Glutamatergic neuron (in vitro differentiated cells): ENCODE measurements around the gene RAB6B. TPM values are rescaled to one million over a fixed set of nuclear protein-coding genes. Genes with fewer than 3 reads are reported as not detected.
A peak's percentile ranks its signal among the peaks of the same experiment; 100 is the strongest.

Experiments used
- DNase-seq: peaks from one replicate; pipeline ENCODE4 v3.0.0; 2022
- H3K27ac Mint-ChIP-seq: one replicate; pipeline ENCODE4 v1.8.0; 2020; ENCODE audit warnings: mild to moderate bottlenecking, mixed read lengths, inconsistent platforms; ENCODE audit not compliant: unreplicated experiment
- H3K27me3 Mint-ChIP-seq: one replicate; pipeline ENCODE4 v1.8.0; 2020; ENCODE audit warnings: mild to moderate bottlenecking, moderate library complexity, mixed read lengths, inconsistent platforms; ENCODE audit not compliant: unreplicated experiment
- H3K36me3 Mint-ChIP-seq: one replicate; pipeline ENCODE4 v1.8.0; 2020; ENCODE audit warnings: mild to moderate bottlenecking, mixed read lengths, inconsistent platforms; ENCODE audit not compliant: unreplicated experiment
- H3K4me1 Mint-ChIP-seq: one replicate; pipeline ENCODE4 v1.8.0; 2020; ENCODE audit warnings: mild to moderate bottlenecking, low read depth, mixed read lengths, inconsistent platforms; ENCODE audit not compliant: unreplicated experiment
- H3K4me3 Mint-ChIP-seq: one replicate; pipeline ENCODE4 v1.8.0; 2020; ENCODE audit warnings: mild to moderate bottlenecking, mixed read lengths, inconsistent platforms; ENCODE audit not compliant: unreplicated experiment
- H3K9me3 Mint-ChIP-seq: one replicate; pipeline ENCODE4 v1.8.0; 2020; ENCODE audit warnings: mild to moderate bottlenecking, moderate library complexity, mixed read lengths, inconsistent platforms; ENCODE audit not compliant: unreplicated experiment
- CTCF ChIP-seq: fragments of 200-600 bp; sonication (generic); IDR thresholded peaks from one replicate; pipeline ENCODE4 v1.5.0; 2021; ENCODE audit not compliant: partially characterized antibody, unreplicated experiment
- total RNA-seq: library from RNA; stranded (reverse); fragmentation: NEBNext Ultra II Directional; extraction: Animal tissue kit (Norgen Biotek cat#: 25700); gene quantifications from one replicate; pipeline ENCODE4 v1.2.1, GENCODE V29; 2021; ENCODE audit not compliant: unreplicated experiment

The RAB6B gene
- total RNA-seq, 1 donor from 2014 or later, result 222 TPM

GRCh38 chr3:133901083-133901482 is 5.4 kb upstream of the RAB6B start:
- Mint-ChIP-seq H3K27ac (no peak overlapping the region), H3K36me3 (no peaks in the 10 kb centered on the region), H3K9me3 (peaks cover 8% of the 10 kb centered on the region), H3K27me3 (peaks cover 8% of the 10 kb centered on the region), H3K4me3 (no peak overlapping the region), H3K4me1 (no peaks in the 10 kb centered on the region)
- DNase-seq, result no peak
- TF ChIP-seq CTCF, result peak; percentile 43

DNA sequence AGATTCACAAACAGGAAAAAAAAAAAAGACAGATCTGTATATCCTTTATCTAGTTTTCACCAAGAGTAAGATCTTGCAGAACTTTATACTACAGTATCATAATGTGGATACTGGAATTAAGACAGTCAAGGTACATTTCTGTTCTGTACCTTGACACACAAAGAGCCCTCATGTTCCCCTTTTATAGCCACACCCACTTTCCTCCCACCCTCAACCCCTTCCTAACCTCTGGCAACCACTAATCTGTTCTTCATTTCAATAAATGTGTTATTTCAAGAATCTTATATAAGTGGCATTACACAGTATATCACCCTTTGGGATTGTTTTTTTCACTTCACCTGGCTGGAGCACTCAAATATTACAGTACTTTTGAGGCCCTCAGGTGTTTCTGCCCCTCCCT is 3.6 kb upstream of the RAB6B start:
- Mint-ChIP-seq H3K27ac (no peak overlapping the region), H3K9me3 (peaks cover 8% of the 10 kb centered on the region), H3K4me1 (no peaks in the 10 kb centered on the region), H3K27me3 (peaks cover 8% of the 10 kb centered on the region), H3K36me3 (no peaks in the 10 kb centered on the region), H3K4me3 (no peak overlapping the region)
- no peak for DNase-seq
- TF ChIP-seq CTCF, result no peak

- TF ChIP-seq CTCF, result no peak
- Mint-ChIP-seq H3K4me1 (peaks cover 14% of the 10 kb centered on the region), H3K27me3 (peaks cover 16% of the 10 kb centered on the region), H3K27ac (no peak overlapping the region), H3K4me3 (no peak overlapping the region), H3K9me3 (peaks cover 13% of the 10 kb centered on the region), H3K36me3 (no peaks in the 10 kb centered on the region)
- DNase-seq, result no peak
Observed at GRCh38 chr3:133897547-133897946, 1.9 kb upstream of the RAB6B start.

DNA sequence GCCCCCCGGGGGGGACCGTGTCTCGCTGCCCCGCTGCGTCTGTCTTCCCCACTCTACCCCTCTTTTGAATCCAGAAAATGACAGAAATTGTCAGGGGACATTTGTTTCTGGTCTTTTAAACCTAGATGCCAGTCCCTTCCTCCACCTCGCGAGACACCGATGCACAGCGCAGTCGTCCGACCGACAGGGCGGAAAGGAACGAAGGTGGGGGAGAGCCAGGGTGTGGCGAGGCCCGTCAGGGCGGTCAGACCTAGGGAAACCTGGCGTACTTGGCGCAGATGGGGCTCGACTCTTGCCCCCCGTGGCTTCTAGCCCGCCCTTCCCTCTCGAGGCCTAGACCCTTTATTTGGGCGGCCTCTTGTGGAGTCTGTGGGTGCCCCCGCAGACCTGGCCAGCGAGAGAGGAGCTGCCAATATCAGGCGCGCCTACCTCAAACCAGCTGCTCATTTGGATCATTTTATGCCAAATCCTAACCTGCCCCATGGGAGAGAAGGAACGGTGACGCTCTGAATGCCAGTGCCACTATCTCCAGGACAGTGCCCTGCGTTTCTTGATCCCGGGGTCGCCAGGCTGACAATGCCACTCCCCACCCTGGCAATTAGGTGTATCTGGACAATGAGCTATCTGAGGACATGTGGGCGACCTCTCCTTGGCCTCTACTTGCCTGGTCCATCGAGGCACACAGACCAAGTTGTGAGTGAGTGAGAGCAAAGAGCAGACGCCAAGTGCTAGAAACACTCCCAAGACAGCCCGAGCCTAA is 500 bp upstream of the RAB6B start:
- DNase-seq, result peak; percentile 49
- Mint-ChIP-seq H3K27ac (peak overlapping the region; percentile 96), H3K4me1 (peaks cover 25% of the 10 kb centered on the region), H3K4me3 (peak overlapping the region; percentile 94), H3K36me3 (no peaks in the 10 kb centered on the region), H3K27me3 (peaks cover 19% of the 10 kb centered on the region), H3K9me3 (peaks cover 24% of the 10 kb centered on the region)
- TF ChIP-seq CTCF, result no peak
